ENCODE measurements around the gene MTAP.

MTAP gene

GRCh38 chr9:21852754-21853153 lies 50.3 kb downstream of the MTAP start:
- DNase-seq (ENCODE audit: low read depth in 2 of 2), result no peak

GRCh38 chr9:21853414-21853813 lies 51.0 kb downstream of the MTAP start:
- DNase-seq (ENCODE audit: low read depth in 2 of 2), result no peak

GRCh38 chr9:21854119-21854518 lies 51.7 kb downstream of the MTAP start:
- DNase-seq (ENCODE audit: low read depth in 2 of 2), result no peak

- DNase-seq (ENCODE audit: low read depth in 2 of 2), result no peak
Measured at GRCh38 chr9:21854594-21854993, 52.2 kb downstream of the MTAP start.

GRCh38 chr9:21856301-21857094 lies 54.1 kb downstream of the MTAP start:
- no peak for DNase-seq (ENCODE audit: low read depth in 2 of 2)

GRCh38 chr9:21862871-21863270 lies 60.4 kb downstream of the MTAP start:
- DNase-seq (ENCODE audit: low read depth in 2 of 2), result no peak

- DNase-seq (ENCODE audit: low read depth in 2 of 2), result no peak
Measured at GRCh38 chr9:21864505-21864904, 62.1 kb downstream of the MTAP start.

- no peak for DNase-seq (ENCODE audit: low read depth in 2 of 2)
Measured at GRCh38 chr9:21866302-21866701, 63.9 kb downstream of the MTAP start.

GRCh38 chr9:21871256-21871975 lies 69.0 kb downstream of the MTAP start:
- DNase-seq (ENCODE audit: low read depth in 2 of 2), result no peak

GRCh38 chr9:21872696-21873095 lies 70.3 kb downstream of the MTAP start:
- DNase-seq (ENCODE audit: low read depth in 2 of 2), result no peak

- DNase-seq (ENCODE audit: low read depth in 2 of 2), result no peak
Measured at GRCh38 chr9:21873540-21874221, 71.2 kb downstream of the MTAP start.

- DNase-seq (ENCODE audit: low read depth in 2 of 2), result no peak
Measured at GRCh38 chr9:21875893-21876292, 73.5 kb downstream of the MTAP start.

GRCh38 chr9:21883642-21884041 lies 81.2 kb downstream of the MTAP start:
- DNase-seq (ENCODE audit: low read depth in 2 of 2), result no peak

- DNase-seq (ENCODE audit: low read depth in 2 of 2), result no peak
Measured at GRCh38 chr9:21889673-21890072, 87.2 kb downstream of the MTAP start.

- DNase-seq (ENCODE audit: low read depth in 2 of 2), result no peak
Measured at GRCh38 chr9:21890696-21891095, 88.3 kb downstream of the MTAP start.

GRCh38 chr9:21901546-21901945 lies 99.1 kb downstream of the MTAP start:
- no peak for DNase-seq (ENCODE audit: low read depth in 2 of 2)

- DNase-seq (ENCODE audit: low read depth in 2 of 2), result no peak
Measured at GRCh38 chr9:21902136-21902535, 99.7 kb downstream of the MTAP start.

GRCh38 chr9:21903380-21903965 lies 101.0 kb downstream of the MTAP start:
- no peak for DNase-seq (ENCODE audit: low read depth in 2 of 2)

GRCh38 chr9:21904371-21904770 lies 101.9 kb downstream of the MTAP start:
- DNase-seq (ENCODE audit: low read depth in 2 of 2), result no peak

GRCh38 chr9:21904776-21905175 lies 102.3 kb downstream of the MTAP start:
- no peak for DNase-seq (ENCODE audit: low read depth in 2 of 2)

GRCh38 chr9:21906213-21906612 lies 103.8 kb downstream of the MTAP start:
- DNase-seq (ENCODE audit: low read depth in 2 of 2), result no peak

- DNase-seq (ENCODE audit: low read depth in 2 of 2), result no peak
Measured at GRCh38 chr9:21906881-21907280, 104.4 kb downstream of the MTAP start.
